GM23248 (cell line): ENCODE measurements around the gene PARK7.

Experiments used
- EZH2 ChIP-seq: fragments of 200-600 bp; sonication (generic); IDR thresholded peaks from 2 replicates; pipeline ENCODE4 v1.6.1; 2018; ENCODE audit warnings: antibody characterized with exemption, mild to moderate bottlenecking; ENCODE audit not compliant: insufficient read depth, poor library complexity, severe bottlenecking
- EZH2phosphoT487 ChIP-seq: fragments of 200-600 bp; sonication (generic); IDR thresholded peaks from 2 replicates; pipeline ENCODE4 v1.6.1; 2018; ENCODE audit warnings: antibody characterized with exemption, moderate library complexity, mild to moderate bottlenecking, low read depth; ENCODE audit not compliant: insufficient read depth

- TF ChIP-seq EZH2 (no peak), EZH2phosphoT487 (no peak)
Observed at GRCh38 chr1:7942214-7942921, 19.1 kb upstream of the PARK7 start.
